BLaER1 treated with 17β-estradiol and CSF1 and Interleukin-3, amounts not matched to agents 10 nM and 100 nM (cell line): ENCODE results near the gene PNMA3.
A peak's percentile ranks its signal among the peaks of the same experiment; 100 is the strongest.
"Not testable (repeated sequence)": the region's sequence is repeated elsewhere in the genome, so short reads cannot be mapped to it uniquely, and the experiment has no call there.

Source experiments
- H3K27ac ChIP-seq, 11 experiments: shearing (Covaris generic); formaldehyde crosslinking; 2 replicates each; pipeline ENCODE4 v1.8.1; 2022
- H3K27me3 ChIP-seq, 11 experiments: shearing (Covaris generic); formaldehyde crosslinking; 2 replicates each; pipeline ENCODE4 v1.8.1; 2022
- H3K36me3 ChIP-seq, 11 experiments: shearing (Covaris generic); formaldehyde crosslinking; 2 replicates each; pipeline ENCODE4 v1.8.1; 2022
- H3K4me1 ChIP-seq, 10 experiments: shearing (Covaris generic); formaldehyde crosslinking; 2 replicates each; pipeline ENCODE4 v1.8.1; 2022
- H3K4me2 ChIP-seq, 11 experiments: shearing (Covaris generic); formaldehyde crosslinking; 2 replicates each; pipeline ENCODE4 v1.8.1; 2022
- H3K4me3 ChIP-seq, 10 experiments: shearing (Covaris generic); formaldehyde crosslinking; 2 replicates each; pipeline ENCODE4 v1.8.1; 2022
- H3K9ac ChIP-seq, 11 experiments: shearing (Covaris generic); formaldehyde crosslinking; 2 replicates each; pipeline ENCODE4 v1.8.1; 2022
- H3K9me3 ChIP-seq, 11 experiments: shearing (Covaris generic); formaldehyde crosslinking; replicated peaks in 1 of 11; 2 replicates each; pipeline ENCODE4 v1.8.1; 2022
- H4K20me1 ChIP-seq, 11 experiments: shearing (Covaris generic); formaldehyde crosslinking; 2 replicates each; pipeline ENCODE4 v1.8.1; 2022
- Cebpa-rat ChIP-seq, 11 experiments: shearing (Covaris generic); IDR thresholded peaks; 2 replicates each; pipeline ENCODE4 v1.8.1; 2022

Gene PNMA3

GRCh38 chrX:153064061-153064460 is 7.8 kb downstream of the PNMA3 start:
- Histone ChIP-seq H4K20me1 (no peaks in the 10 kb centered on the region; a peak in 2 of 22 replicates), H3K9me3 (no peaks in the 10 kb centered on the region), H3K27me3 (peaks cover 38 to 66% (median 56%) of the 10 kb centered on the region in 11 experiments), H3K36me3 (no peaks in the 10 kb centered on the region), H3K27ac (no peak overlapping the region), H3K9ac (no peak overlapping the region), H3K4me3 (no peak overlapping the region), H3K4me1 (peaks cover 0 to 14% (median 8%) of the 10 kb centered on the region in 10 experiments; a peak in 11 of 20 replicates), H3K4me2 (no peak overlapping the region)
- TF ChIP-seq Cebpa-rat (IDR thresholded peaks at IDR 0.05): no peak

GRCh38 chrX:153065389-153065788 is 9.1 kb downstream of the PNMA3 start:
- Histone ChIP-seq H3K27me3 (peaks cover 38 to 52% (median 48%) of the 10 kb centered on the region in 11 experiments), H4K20me1 (no peaks in the 10 kb centered on the region; a peak in 2 of 22 replicates), H3K4me3 (no peak overlapping the region), H3K36me3 (no peaks in the 10 kb centered on the region), H3K9me3 (no peaks in the 10 kb centered on the region), H3K27ac (no peak overlapping the region), H3K9ac (no peak overlapping the region), H3K4me2 (no peak overlapping the region), H3K4me1 (peaks cover 0 to 14% (median 4%) of the 10 kb centered on the region in 10 experiments; a peak in 7 of 20 replicates)
- no peak for TF ChIP-seq Cebpa-rat (IDR thresholded peaks at IDR 0.05)

DNA sequence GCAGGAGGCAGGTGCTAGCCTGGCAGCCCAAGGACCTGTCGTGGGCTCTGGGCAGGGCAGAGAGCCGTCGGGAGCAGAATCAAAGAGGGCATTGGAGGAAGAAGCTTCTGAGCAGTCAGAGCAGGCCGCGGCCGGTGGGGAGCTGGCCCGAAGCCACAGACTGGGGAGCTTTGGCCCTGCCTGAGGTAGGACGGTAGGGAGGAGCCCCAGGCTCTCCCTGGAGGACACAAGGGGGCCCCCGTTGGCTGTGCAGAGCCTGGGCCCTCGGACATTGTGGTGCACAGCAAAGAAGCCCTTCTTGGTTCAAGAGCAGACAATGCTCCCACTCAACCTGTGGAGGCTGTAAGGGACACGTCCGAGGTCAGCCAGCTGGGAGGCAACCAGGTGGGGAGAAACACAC is 10.1 kb downstream of the PNMA3 start:
- not testable (repeated sequence) for H3K27ac ChIP-seq, H3K36me3 ChIP-seq, H3K4me2 ChIP-seq, H3K4me3 ChIP-seq, H3K9ac ChIP-seq, H3K9me3 ChIP-seq, H3K4me1 ChIP-seq, H4K20me1 ChIP-seq
- peaks cover 38 to 43% (median 42%) of the 10 kb centered on the region in 11 experiments for H3K27me3 ChIP-seq

DNA sequence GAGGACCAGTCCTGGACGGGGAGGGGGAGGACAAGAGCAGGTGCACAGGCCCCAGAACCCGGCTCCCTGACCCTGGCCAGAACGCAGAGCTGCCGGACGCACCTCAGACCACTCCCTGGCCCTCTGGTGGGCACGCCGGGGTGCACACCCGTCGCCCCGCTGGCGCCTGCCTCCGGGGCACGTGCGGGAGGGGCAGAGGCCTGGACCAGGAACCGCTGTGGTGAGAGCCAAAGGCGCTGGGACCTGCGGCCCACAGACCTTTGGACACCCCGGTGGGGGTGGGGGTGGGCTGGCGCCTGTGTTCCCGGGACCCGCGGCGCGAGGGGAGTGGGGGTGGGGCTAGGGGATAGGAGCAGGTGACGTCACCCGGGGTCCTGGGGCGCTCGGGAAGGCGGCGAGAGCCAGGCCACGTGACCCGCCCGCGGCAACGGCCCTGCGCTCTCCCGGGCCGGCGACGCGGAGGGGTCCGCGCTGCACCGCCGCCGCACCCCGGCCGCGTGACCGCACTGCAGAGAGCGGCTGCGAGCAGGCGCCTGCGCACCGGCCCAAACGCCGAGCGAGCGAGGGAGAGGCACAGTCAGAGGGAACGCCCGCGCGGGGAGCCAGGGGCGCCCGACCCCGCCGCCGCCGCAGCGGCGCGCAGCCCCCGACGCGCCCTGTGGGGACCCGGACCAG is 15.8 kb downstream of the PNMA3 start, which contains the start of gene PNMA6A:
Gene PNMA6A, plus strand, starts transcription at position 546 of the 675 bp plus-strand sequence. CDS start 609 bp downstream, outside the sequence.
- not testable (repeated sequence) for H3K4me2 ChIP-seq, H4K20me1 ChIP-seq, H3K4me3 ChIP-seq, H3K27ac ChIP-seq, H3K4me1 ChIP-seq, H3K36me3 ChIP-seq, H3K27me3 ChIP-seq, H3K9ac ChIP-seq
- peaks cover 0 to 13% (median 4%) of the 10 kb centered on the region in 11 experiments; a peak in 7 of 22 replicates for H3K9me3 ChIP-seq

DNA sequence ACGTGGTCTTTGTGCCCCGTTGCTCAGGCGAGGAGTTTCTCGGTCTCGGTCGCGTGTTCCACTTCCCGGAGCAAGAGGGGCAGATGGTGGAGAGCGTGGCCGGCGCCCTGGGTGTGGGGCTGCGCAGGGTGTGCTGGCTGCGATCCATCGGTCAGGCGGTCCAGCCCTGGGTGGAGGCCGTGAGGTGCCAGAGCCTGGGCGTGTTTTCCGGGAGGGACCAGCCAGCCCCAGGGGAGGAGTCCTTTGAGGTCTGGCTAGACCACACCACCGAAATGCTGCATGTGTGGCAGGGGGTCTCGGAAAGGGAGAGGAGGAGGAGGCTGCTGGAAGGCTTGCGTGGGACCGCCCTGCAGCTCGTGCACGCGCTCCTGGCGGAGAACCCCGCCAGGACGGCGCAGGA is 17.1 kb downstream of the PNMA3 start:
- not testable (repeated sequence) for H4K20me1 ChIP-seq, H3K36me3 ChIP-seq, H3K4me2 ChIP-seq, H3K4me3 ChIP-seq, H3K4me1 ChIP-seq, H3K9ac ChIP-seq, H3K27ac ChIP-seq, H3K27me3 ChIP-seq
- peaks cover 0 to 13% (median 4%) of the 10 kb centered on the region in 11 experiments; a peak in 7 of 22 replicates for H3K9me3 ChIP-seq

DNA sequence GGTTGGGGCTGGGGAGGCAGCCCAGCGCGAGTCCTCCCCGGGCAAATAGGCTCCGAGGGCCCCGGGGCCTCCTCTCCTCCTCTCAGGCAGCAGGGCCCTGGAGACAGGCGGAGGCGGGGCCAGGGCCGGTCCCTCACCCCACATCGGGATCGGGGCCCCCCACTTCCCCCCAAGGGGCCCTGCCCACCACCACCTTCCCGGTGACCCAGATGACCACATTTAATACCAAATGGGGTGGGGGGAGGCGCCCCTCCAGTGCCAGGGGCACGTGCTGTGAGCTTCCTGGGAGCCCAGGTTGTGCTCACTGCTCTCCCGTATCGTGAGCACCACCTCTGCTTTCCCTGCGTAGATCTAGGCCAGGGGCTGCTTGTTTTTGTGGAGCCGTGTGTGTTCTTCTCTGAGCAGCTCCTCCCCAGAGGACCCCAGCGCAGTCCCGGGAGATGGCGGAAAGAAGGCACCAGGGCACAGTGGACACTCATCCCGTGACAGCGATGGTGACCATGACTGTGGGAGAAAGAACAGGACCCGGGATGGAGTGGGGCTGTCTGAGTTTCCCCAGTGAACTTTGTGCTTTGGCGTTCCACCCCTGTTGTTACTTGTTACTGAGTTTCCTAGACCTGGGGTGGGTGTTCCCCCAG is 18.1 kb downstream of the PNMA3 start:
- no peaks in the 10 kb centered on the region for H3K4me1 ChIP-seq
- no peak for TF ChIP-seq Cebpa-rat (IDR thresholded peaks at IDR 0.05)

GRCh38 chrX:153074935-153075334 is 18.7 kb downstream of the PNMA3 start:
- no peak overlapping the region for H3K4me3 ChIP-seq
- H3K4me2 ChIP-seq: no peak overlapping the region
- no peak overlapping the region for H3K9ac ChIP-seq
- peaks cover 0 to 7% (median 0%) of the 10 kb centered on the region in 11 experiments; a peak in 2 of 22 replicates for H3K27me3 ChIP-seq
- TF ChIP-seq Cebpa-rat (IDR thresholded peaks at IDR 0.05): no peak
- H3K27ac ChIP-seq: no peak overlapping the region
- H4K20me1 ChIP-seq: no peaks in the 10 kb centered on the region
- H3K4me1 ChIP-seq: no peaks in the 10 kb centered on the region
- peaks cover 0 to 13% (median 4%) of the 10 kb centered on the region in 11 experiments; a peak in 7 of 22 replicates for H3K9me3 ChIP-seq
- no peaks in the 10 kb centered on the region for H3K36me3 ChIP-seq

More for the DNA sequence above, 18.1 kb downstream of the PNMA3 start:
- Histone ChIP-seq H3K9me3 (peaks cover 0 to 13% (median 4%) of the 10 kb centered on the region in 11 experiments; a peak in 7 of 22 replicates), H3K36me3 (no peaks in the 10 kb centered on the region), H4K20me1 (no peaks in the 10 kb centered on the region), H3K4me3 (no peak overlapping the region), H3K9ac (no peak overlapping the region), H3K27me3 (peaks cover 0 to 7% (median 0%) of the 10 kb centered on the region in 11 experiments; a peak in 2 of 22 replicates), H3K27ac (no peak overlapping the region), H3K4me2 (no peak overlapping the region)

DNA sequence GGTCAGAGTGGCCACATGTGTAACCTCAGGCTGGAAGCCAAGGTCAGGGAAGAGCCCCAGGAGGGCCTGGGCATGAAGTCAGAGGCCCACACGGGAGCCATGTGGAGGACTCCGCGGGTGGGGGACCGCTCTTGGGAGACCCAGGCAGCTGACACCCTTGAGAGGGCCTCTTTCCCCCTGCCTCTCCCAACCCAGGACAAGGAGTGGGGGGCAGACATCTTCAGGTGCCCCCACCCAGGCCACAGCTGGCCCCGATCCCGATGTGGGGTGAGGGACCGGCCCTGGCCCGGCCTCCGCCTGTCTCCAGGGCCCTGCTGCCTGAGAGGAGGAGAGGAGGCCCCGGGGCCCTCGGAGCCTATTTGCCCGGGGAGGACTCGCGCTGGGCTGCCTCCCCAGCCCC is 19.1 kb downstream of the PNMA3 start:
- H3K4me2 ChIP-seq: no peak overlapping the region
- no peak overlapping the region for H3K27ac ChIP-seq
- TF ChIP-seq Cebpa-rat (IDR thresholded peaks at IDR 0.05): no peak
- peaks cover 0 to 7% (median 0%) of the 10 kb centered on the region in 11 experiments; a peak in 2 of 22 replicates for H3K27me3 ChIP-seq
- H3K36me3 ChIP-seq: no peaks in the 10 kb centered on the region
- no peak overlapping the region for H3K4me3 ChIP-seq
- no peaks in the 10 kb centered on the region for H4K20me1 ChIP-seq
- H3K9me3 ChIP-seq: peaks cover 0 to 13% (median 4%) of the 10 kb centered on the region in 11 experiments; a peak in 7 of 22 replicates
- no peaks in the 10 kb centered on the region for H3K4me1 ChIP-seq
- no peak overlapping the region for H3K9ac ChIP-seq

GRCh38 chrX:153077437-153078135 is 21.3 kb downstream of the PNMA3 start:
- not testable (repeated sequence) for H3K4me1 ChIP-seq, H3K27ac ChIP-seq, H3K9ac ChIP-seq, H3K4me3 ChIP-seq, H4K20me1 ChIP-seq, H3K36me3 ChIP-seq, H3K4me2 ChIP-seq, H3K27me3 ChIP-seq
- peaks cover 0 to 13% (median 4%) of the 10 kb centered on the region in 11 experiments; a peak in 7 of 22 replicates for H3K9me3 ChIP-seq

- H3K9me3 ChIP-seq, H3K4me3 ChIP-seq, H3K9ac ChIP-seq, H3K4me1 ChIP-seq, H3K27ac ChIP-seq, H4K20me1 ChIP-seq, H3K36me3 ChIP-seq: not testable (repeated sequence)
- H3K4me2 ChIP-seq: 0 out of 22 replicates have a peak overlapping the region, but pooled peaks of 2 of the 11 experiments have one; percentile 3 to 6
- peaks cover 44 to 49% (median 46%) of the 10 kb centered on the region in 11 experiments for H3K27me3 ChIP-seq
Measured at GRCh38 chrX:153083238-153083923, 27.1 kb downstream of the PNMA3 start.
